ENCODE results near the gene BCL11B. TPM values are rescaled to one million over a fixed set of nuclear protein-coding genes. Genes with fewer than 3 reads are reported as not detected.

Gene BCL11B
- total and polyA plus RNA-seq, 2 of the 8 experiments (the other 6 are each of a cell fraction or from before 2014, with no cell fraction given) = 0.63 to 5.9 TPM

- TF ChIP-seq SIN3A (conservative IDR thresholded peaks at IDR 0.05 in 1 of 2, IDR thresholded peaks at IDR 0.05 in 1 of 2; ENCODE audit: low read depth in 1 of 2, low read length in 2 of 2) (no peak), TBP (IDR thresholded peaks at IDR 0.05; ENCODE audit: low read depth, low read length) (no peak), FOSL1 (IDR thresholded peaks at IDR 0.05; ENCODE audit: insufficient read depth, low read depth, low read length) (no peak), TEAD4 (IDR thresholded peaks at IDR 0.05; ENCODE audit: low read depth, low read length) (no peak), CHD1 (IDR thresholded peaks at IDR 0.05; ENCODE audit: low read depth, low read length) (no peak), PHF8 (conservative IDR thresholded peaks at IDR 0.05; ENCODE audit: low read depth, low read length) (no peak), SP4 (IDR thresholded peaks at IDR 0.05; ENCODE audit: low read length) (no peak)
These were observed 113.8 kb downstream of the BCL11B start (continued) for GRCh38 chr14:99158150-99158549.

Data from H1 (cell line).